CD1c-positive myeloid dendritic cell (primary cell): Measurements from ENCODE around the gene HECW1.
A peak's percentile ranks its signal among the peaks of the same experiment; 100 is the strongest.
"Not testable (repeated sequence)": the region's sequence is repeated elsewhere in the genome, so short reads cannot be mapped to it uniquely, and the experiment has no call there.

Experiments
- DNase-seq: peaks from one replicate; pipeline ENCODE4 v3.0.0-alpha.2; 2016; ENCODE audit errors: extremely low spot score

Gene HECW1

DNA sequence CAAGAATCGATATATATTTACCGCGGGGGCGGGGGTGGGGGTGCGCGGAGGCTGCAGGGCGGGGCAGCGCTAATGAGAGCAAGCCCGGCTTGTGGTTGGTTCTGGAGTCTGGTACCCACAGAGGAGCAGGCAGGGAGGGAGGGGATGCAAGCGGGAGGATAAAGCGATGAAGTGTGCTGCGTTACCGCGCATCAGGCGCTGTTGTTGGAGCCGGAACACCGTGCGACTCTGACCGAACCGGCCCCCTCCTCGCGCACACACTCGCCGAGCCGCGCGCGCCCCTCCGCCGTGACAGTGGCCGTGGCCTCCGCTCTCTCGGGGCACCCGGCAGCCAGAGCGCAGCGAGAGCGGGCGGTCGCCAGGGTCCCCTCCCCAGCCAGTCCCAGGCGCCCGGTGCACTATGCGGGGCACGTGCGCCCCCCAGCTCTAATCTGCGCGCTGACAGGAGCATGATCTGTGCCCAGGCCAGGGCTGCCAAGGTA lies at the start of gene HECW1:
Gene HECW1, plus strand, starts transcription at position 189 of the 482 bp plus-strand sequence. CDS start 131,259 bp downstream, outside the sequence.
- no peak for DNase-seq

DNA sequence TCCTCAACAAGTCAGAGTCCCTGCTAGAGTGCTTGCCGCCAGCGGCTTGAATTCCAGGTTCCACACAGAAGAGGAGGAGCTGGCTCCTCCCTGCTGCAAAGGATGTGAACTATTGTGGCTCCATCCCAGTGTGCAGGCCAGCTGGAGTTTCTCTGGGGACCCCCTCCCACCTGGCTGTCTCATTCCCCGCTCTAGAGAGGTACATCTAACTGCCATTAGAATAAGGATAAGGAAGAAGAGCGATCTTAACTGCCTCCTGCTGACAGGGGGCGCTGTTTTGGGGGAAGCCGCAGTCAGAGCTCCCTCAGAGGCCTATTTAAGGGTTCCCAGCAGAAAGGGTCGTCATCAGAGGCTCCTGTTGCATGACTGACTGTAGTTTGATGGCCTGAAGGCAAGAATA lies 40.8 kb upstream of the HECW1 start:
- peak; percentile 13 for DNase-seq

DNA sequence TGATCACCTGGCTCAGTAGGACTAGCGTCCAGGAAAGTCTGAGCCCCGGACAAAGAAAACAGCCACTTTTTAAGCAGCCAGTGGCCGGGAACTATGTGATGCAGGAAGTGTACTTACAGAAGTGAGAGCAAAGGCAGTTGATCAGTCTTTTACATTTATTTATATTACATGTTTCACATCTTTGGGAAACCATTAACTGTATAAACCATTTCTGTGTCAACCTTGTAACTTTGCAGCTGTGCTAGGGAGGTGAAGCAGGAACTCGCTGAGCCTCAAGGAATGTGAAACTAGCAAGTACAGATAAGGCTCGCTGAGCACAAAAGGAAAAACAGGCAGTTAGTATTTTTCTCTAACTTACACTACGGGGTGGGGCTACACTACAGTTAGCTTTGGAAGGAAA lies 39.9 kb upstream of the HECW1 start:
- DNase-seq: no peak

DNA sequence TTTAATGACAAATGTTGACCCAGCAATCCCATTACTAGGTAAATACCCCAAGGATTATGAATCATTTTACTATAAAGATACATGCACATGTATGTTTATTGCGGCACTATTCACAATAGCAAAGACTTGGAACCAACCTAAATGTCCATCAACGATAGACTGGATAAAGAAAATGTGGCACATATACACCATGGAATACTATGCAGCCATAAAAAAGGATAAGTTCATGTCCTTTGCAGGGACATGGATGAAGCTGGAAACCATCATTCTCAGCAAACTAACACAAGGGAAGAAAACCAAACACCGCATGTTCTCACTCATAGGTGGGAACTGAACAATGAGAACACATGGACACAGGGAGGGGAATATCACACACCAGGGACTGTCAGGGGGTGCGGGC lies 38.6 kb upstream of the HECW1 start:
- DNase-seq: not testable (repeated sequence)

DNA sequence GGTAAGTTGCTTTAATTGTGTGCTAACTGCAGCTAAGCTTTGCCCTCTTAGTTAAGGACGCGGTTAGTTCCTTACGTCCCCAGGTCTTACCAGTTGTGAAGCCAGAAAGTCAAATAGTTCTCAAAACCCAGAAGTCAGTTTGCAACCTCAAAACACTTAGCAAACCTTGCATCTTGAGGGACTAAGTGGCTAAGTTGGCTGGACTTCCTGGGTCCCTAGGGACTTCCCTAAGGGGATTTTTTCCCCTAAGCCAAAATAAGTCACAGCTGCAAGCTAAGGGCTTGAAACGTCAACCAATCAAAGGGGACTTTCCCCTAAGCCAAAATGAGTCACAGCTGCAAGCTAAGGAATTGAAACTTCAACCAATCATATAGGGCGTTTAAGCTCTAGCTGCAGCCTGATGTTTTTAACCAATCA lies 36.2 kb upstream of the HECW1 start:
- peak; percentile 2 for DNase-seq

DNA sequence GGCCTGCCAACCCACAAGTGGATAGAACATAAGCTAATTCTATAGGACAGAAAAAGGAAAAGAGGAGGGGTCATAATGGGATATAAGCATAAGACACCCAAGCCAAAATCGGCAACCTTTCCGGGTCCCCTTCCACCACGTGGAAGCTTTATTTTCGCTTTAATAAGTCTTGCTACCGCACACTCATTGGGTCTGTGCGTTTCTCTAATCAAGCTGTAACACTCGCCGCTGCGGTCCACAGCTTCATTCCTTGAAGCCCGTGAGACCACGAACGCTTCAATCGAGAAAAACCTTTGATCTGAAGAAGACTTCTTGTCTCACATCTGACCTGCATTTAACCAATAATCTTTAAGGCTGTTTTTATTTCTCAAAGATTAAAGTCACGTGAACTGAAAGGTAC lies 35.8 kb upstream of the HECW1 start:
- DNase-seq: no peak

DNA sequence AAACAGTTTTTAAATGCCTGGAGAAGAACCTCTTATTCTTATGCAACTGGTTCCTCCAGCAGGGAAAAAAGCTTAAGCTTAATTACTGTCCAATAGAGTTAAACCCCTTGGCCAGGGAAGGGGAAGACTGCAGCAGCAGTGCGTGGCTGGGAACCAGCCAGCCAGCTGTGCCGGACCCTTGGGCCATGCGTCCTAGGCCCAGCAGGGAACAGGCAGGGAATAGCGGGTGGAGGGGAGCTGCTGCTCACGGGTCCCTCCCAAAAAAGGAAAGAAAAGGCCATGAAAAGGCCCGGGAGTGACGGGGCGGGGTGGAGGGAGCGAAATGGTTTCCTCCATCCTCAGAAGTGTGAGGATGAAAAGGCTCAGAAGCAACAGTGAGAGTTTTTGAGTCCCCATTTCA lies 35.2 kb upstream of the HECW1 start:
- DNase-seq: no peak

DNA sequence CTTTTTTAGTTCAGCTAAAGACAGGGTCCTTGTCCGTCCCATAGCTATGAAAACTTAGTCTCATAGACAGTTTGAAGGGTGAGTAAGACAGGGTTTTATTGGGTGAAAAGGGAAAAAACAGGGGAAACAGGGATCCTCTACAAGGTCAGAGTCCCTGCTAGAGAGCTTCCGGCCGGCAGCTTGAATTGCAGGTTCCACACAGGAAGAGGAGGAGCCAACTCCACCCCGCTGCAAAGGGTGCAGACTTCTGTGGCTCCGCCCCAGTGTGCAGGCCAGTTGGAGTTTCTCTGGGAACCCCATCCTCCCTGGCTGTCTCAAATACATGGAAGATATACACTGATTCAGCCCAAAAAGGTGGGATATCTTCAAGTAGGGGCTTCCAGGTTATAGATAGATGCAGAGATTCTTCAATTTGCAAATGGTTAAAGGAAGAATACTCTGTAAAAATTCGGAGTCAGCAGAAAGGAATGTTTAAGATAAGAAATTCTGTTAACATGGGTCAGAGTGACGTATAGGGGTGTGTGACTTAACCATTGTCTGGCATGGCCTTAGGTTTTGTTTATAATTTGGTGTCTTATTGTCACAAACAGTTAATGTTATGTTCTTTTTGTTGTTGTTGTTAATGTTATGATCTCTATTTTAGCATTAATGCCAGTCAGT lies 34.6 kb upstream of the HECW1 start:
- DNase-seq: no peak

DNA sequence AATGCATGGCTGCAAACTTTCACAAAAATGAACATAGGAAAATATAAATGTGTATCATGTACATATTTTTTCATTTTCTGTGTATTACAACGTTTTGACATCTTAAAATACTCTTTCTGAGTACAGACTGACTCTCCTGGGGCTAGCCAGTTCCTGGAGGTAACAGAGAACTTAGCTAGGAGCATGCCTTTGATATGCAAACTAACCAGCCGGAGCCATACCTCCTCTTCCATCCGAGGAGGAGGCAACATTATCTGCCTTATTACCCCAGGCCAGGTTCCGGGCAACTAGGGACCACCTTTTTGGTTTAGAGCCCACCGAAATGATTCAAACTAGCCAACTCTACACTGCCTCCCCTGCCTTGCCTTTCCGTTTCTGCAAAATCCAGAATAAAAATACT lies 33.7 kb upstream of the HECW1 start:
- DNase-seq: no peak

DNA sequence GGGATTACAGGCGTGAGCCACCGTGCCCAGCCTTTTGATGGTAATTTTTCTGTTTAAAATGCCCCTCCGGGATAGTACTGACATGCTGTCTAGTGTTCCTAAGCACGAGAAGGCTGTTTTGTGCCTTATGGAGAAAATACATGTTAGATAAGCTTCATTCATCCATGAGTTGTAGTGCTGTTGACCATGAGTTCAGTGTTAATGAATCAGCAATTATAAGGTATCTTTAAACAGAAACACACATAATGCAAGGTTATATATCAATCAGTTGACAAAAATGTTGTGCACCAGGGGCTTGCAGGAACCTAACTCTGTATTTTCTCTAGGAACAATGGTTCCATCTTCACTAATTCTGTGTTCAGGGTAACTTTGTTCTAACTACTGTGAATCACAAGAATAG lies 30.8 kb upstream of the HECW1 start:
- DNase-seq: no peak

DNA sequence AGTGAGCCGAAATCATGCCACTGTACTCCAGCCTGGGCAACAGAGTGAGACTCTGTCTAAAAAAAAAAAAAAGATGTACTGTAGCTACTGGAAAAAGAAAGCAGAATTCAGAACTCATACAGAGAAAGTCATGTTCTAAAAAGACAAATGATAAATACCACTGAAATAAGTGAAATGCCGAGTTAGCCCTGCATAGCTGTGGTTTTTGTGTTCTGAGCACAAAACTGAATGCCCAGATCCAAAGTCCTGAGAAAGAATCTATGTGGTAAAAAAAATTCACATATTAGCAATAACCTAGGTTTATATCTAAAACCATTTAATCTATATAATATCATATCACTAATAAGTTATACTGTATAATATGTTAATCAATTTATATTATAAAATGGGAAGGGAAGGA lies 29.3 kb upstream of the HECW1 start:
- DNase-seq: no peak

DNA sequence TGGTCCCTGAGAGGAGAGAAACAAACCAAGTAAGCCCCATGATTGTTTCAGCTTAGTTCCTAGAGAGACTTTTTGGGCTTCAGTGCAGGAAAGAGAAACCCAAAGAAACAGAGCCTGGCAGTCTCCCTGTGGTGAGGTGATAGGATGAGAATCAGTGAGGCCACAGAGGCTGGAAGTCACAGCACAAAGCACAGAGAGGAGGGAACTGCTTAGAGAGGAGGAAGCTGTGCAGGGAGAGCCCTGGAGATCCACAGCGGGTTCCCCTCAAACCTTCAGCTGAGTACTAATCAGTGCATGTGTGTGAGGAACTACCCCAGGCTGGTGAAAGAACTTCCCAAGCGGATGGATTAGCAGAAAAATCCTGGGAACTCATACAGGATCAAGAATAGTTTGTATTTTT lies 27.4 kb upstream of the HECW1 start:
- DNase-seq: no peak

DNA sequence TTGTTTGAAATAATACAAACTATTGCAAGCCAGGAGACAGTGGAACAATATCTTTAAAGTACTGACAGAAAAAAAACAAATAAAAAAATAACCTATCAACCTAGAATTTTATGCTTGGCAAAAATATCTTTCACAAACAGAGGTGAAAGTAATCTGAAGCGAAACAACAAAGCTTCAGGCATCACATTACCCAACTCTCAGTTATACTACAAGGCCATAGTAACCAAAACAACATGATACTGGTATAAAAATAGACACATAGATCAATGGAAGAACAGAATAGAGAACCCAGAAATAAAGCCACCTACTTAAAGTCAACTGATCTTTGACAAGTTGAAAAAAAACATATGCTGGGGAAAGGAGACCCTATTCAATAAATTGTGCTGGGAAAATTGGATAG lies 26.5 kb upstream of the HECW1 start:
- DNase-seq: no peak

DNA sequence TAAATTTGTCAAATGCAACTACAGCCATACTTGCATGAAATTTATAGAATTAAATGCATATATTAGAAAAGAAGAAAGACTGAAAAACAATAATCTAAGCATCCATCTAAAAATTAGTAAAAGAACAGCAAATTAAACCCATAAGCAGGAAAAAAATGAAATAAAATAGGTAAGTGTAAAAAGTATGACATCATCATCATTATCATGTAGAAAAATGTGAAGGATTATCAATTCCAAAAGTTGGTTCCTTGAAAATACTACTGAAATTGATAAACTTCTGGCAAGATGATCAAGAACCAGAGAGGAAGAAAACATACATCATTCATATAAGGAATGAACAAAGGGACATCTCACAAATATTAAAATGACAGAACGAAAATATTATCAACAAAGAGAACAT lies 19.6 kb upstream of the HECW1 start:
- no peak for DNase-seq

DNA sequence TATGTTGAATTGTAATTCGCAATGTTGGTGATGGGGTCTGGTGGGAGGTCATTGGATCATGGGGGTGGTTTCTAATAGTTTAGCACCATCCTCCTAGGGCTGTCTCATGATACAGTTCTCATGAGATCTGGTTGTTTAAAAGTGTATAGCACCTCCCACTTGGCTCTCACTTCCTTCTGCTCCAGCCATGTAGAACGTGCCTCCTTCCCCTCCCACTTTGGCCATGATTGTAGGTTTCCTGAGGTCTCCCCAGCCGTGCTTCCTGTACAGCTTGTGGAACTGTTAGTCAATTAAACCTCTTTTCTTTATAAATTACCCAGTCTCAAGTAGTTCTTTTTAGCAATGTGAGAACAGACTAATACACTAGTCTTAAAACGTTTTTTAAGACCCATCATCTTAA lies 15.6 kb upstream of the HECW1 start:
- no peak for DNase-seq

DNA sequence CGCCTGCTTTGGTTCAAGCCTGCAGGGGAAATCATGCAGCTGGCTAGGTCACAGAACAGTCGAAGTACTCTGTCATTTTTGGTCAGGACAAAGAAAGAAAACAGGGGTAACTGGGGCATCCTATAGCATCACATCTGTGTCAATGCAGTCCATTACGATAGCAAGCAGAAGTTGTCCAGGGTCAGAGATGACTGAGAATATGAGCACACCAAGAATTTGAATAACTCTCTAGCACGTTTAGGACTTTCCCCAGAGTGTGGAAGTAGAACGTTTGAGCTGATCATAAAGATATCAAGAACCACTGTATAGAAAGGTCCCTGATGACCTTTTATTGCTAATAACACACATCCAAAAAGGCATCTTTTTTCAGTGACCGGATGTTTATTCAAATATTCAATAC lies 12.7 kb upstream of the HECW1 start:
- no peak for DNase-seq

DNA sequence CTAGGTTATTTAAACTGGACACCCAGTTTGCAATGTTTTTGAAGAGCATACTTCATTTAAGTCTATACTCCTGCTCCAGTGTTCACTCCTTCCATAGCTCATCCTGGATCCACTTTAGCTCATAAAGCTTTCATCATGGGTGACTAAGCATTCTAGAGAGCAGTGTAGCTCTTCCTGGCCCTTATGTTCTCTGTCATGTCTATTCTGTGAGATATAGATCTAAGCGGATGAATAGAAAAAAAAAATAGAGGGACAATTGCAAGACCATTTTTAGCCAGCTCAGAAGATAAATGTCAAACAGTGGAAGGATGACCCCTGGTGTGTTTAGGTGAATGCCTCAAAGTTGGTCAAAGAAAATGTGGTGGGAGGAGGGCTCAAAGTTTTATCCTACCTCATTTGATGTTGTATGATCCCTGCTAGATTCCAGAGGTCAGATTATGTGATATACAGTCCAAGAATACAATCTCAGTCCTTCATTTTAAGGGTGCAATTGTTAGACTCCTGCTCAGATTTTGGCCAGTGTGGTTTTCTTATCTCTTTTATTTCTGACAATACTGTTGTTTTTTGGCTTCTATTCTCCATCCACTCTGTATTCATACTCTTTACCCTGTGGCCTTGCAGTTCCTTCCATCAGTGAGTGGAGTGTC lies 7.5 kb upstream of the HECW1 start:
- DNase-seq: no peak

DNA sequence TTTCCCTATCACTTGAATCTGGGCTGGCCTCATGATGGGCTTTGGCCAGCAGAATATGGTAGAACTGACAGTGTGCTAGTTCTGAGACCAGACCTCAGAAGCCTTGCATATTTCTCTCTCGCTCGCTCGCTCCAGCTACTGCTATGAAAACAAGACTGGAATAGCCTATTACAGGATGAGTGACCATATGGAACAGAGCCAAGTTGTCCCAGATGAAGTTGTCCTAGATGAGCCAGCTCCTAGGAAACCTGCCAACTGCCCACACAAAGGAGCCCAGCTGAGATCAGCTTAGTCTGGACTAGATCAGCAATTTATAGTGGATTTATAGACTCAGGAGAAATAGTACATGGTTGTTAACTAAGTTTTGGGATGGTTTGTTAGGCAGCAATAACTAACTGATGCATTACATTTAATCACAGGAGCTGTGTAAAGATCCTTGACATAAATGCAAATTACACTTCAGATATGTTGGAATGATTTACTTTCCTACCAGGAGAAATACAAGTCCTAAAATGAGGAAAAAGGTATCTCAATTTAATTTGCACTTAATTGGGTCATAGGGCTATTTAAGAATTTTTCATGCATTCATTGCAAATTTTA lies 6.8 kb upstream of the HECW1 start:
- no peak for DNase-seq

DNA sequence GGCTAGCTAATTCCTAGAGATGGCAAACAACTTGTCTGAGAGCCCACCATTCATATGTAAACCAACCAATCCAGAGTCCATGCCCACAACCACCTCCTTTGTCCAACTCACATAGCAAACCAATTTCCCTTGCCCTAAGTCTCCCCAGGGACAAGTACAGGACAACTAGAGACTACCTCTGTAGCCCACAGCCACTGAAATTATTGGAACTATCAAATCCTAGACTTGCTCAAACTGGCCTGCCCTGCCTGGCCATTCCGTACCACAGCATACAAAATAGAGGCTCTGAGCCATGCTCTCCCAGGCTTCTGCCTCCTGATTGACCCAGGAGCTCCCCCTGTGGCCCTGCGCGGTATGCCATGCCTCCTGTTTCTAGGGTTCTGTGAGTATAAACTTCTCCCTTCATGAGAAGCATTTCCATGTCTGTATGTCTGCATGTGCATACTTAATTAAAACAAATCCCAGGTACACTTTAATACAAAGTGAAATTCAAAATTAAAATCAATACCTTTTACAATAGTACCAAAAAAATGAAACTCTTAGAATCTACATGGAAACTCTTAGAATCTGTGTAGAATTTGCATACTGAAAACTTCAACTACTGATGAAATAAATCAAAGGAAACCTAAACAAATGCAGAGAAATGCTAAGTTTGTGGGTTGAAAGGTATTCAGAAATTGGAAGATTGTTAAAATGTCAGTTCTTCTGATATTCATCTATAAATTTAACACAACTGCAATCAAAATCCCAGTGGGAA lies 4.0 kb upstream of the HECW1 start:
- DNase-seq: peak; percentile 55

DNA sequence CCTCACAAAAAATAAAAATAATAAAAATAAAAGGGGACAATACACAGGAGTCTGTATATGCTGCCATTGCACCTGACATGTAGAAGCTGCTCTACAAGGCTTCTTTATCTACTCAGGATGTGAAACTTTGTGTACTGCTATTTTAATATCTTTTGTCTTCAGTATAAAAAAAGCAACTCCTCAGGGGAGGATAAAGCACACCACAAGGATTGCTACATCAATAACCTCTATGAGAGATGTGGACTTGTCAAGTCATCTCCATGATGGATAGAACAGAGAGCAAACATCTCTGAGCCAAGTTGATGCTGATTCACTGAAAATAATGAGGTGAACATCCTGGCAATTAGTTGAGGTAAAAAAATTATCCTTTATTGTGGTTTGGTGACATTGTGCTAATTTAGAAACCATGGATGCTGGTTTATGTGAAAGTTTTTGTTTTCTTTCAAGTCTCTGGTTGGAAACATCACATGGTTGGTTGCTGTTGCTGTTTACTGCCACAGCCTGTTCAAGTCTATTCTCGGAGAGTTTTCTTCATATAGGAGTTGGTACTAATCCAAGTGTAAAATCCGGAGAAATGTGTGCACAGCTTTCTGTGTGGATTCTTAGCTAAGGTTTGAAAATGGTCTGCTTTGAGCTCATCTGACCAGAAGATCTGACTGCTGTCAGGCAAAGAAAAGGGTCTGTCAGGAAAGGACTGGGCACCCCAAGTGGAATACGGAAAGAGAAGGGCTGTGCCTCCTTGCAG lies 1.5 kb upstream of the HECW1 start:
- DNase-seq: no peak

DNA sequence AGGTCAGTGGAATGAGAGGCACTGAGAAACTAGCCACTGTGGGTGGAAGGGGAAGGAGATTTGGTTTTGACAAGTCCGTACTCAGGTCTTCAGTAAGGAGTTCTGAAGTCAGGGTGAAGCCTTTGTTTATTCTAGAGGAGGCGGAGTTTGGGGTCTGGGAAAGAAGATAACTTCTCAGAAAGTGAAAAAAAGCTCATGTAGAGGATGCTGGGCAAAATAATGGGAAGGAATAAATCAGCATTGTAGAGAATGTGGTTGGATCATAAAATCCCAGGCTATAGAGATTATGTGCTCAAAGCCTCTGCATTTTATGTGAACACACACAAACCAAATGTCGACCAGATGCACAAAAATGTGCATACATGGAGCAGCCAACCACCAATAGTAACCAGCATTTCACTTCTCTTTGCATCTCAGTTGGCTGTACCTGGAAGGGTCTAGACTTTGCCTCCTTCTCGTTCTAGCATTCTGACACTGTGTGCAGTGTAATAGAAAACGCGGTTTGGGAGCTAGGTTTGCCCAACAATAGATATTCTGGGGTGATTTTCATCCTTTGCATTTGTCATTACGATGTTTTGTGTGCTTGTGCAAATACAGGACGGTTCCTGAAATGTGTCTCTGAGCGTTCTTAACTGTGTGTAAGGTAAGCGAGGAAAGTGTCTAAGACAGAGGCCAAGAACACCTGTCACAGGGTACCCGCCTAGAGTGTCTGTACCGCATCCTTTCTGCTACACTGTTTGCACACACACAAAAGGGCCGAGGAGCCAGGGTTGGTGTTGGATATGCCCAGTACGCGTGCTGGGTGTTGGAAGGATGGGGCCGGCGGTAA lies 603 bp upstream of the HECW1 start:
- no peak for DNase-seq
